ENCODE measurements around the gene DHH. TPM values are rescaled to one million over a fixed set of nuclear protein-coding genes. Genes with fewer than 3 reads are reported as not detected.
"Not testable (repeated sequence)": the region's sequence is repeated elsewhere in the genome, so short reads cannot be mapped to it uniquely, and the experiment has no call there.

Gene DHH
- total RNA-seq, 2 donors from 2014 or later, result 1.2 to 2.4 TPM

- H3K27me3 ChIP-seq (replicated peaks; ENCODE audit: insufficient read depth), result no peaks in the 10 kb centered on the region
- TF ChIP-seq, protein P1, sequence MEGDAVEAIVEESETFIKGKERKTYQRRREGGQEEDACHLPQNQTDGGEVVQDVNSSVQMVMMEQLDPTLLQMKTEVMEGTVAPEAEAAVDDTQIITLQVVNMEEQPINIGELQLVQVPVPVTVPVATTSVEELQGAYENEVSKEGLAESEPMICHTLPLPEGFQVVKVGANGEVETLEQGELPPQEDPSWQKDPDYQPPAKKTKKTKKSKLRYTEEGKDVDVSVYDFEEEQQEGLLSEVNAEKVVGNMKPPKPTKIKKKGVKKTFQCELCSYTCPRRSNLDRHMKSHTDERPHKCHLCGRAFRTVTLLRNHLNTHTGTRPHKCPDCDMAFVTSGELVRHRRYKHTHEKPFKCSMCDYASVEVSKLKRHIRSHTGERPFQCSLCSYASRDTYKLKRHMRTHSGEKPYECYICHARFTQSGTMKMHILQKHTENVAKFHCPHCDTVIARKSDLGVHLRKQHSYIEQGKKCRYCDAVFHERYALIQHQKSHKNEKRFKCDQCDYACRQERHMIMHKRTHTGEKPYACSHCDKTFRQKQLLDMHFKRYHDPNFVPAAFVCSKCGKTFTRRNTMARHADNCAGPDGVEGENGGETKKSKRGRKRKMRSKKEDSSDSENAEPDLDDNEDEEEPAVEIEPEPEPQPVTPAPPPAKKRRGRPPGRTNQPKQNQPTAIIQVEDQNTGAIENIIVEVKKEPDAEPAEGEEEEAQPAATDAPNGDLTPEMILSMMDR (IDR thresholded peaks at IDR 0.05), result peak; percentile 79
- H3K4me3 ChIP-seq, result peak overlapping the region; percentile 94
- peaks cover 10 to 37% of the 10 kb centered on the region in 2 donors for H3K4me1 ChIP-seq (ENCODE audit: control insufficient read depth in 1 of 2, low read depth in 2 of 2)
- peak; percentile 85 for DNase-seq (ENCODE audit: low spot score)
- H3K36me3 ChIP-seq, result peaks cover 26% of the 10 kb centered on the region
- peak; percentile 78 for ATAC-seq (ENCODE audit: insufficient number of reproducible peaks, low FRiP score, low read depth)
- peak overlapping the region; percentile 100 for H3K27ac ChIP-seq
- no peaks in the 10 kb centered on the region for H3K9me3 ChIP-seq
These were observed 35.8 kb upstream of the DHH start for GRCh38 chr12:49130151-49131050.

- ATAC-seq (ENCODE audit: insufficient number of reproducible peaks, low FRiP score, low read depth) (no peak), DNase-seq (ENCODE audit: low spot score) (no peak)
- H3K27ac ChIP-seq, result peak overlapping the region; percentile 40 to 100
- peaks cover 10 to 37% of the 10 kb centered on the region in 2 donors for H3K4me1 ChIP-seq (ENCODE audit: control insufficient read depth in 1 of 2, low read depth in 2 of 2)
- H3K4me3 ChIP-seq, result peak overlapping the region; percentile 94
- no peaks in the 10 kb centered on the region for H3K27me3 ChIP-seq (replicated peaks; ENCODE audit: insufficient read depth)
- H3K36me3 ChIP-seq, result peaks cover 26% of the 10 kb centered on the region
- no peaks in the 10 kb centered on the region for H3K9me3 ChIP-seq
- TF ChIP-seq, protein P1 (IDR thresholded peaks at IDR 0.05), result no peak
These were observed 34.9 kb upstream of the DHH start for GRCh38 chr12:49129332-49130150.

DNA sequence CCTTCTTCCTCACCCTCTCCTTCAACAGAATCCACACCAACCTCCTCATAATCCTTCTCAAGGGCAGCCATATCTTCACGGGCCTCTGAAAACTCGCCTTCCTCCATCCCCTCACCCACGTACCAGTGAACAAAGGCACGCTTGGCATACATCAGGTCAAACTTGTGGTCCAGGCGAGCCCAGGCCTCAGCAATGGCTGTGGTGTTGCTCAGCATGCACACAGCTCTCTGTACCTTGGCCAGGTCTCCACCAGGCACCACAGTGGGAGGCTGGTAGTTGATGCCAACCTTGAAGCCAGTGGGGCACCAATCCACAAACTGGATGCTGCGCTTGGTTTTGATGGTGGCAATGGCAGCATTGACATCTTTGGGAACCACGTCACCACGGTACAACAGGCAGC lies 33.4 kb upstream of the DHH start:
- ATAC-seq (ENCODE audit: insufficient number of reproducible peaks, low FRiP score, low read depth); H3K27ac ChIP-seq; H3K27me3 ChIP-seq (replicated peaks; ENCODE audit: insufficient read depth); H3K4me3 ChIP-seq; H3K9me3 ChIP-seq; DNase-seq (ENCODE audit: low spot score): not testable (repeated sequence)
- Histone ChIP-seq H3K4me1 (ENCODE audit: control insufficient read depth in 1 of 2, low read depth in 2 of 2) (peaks cover 7 to 26% of the 10 kb centered on the region in 2 donors), H3K36me3 (peaks cover 26% of the 10 kb centered on the region)

GRCh38 chr12:49126852-49127763 lies 32.5 kb upstream of the DHH start:
- Histone ChIP-seq H3K27ac (no peak overlapping the region), H3K36me3 (peaks cover 26% of the 10 kb centered on the region), H3K4me1 (ENCODE audit: control insufficient read depth in 1 of 2, low read depth in 2 of 2) (peaks cover 7 to 17% of the 10 kb centered on the region in 2 donors), H3K9me3 (no peaks in the 10 kb centered on the region), H3K27me3 (replicated peaks; ENCODE audit: insufficient read depth) (no peaks in the 10 kb centered on the region), H3K4me3 (no peak overlapping the region)
- TF ChIP-seq, protein P1 (IDR thresholded peaks at IDR 0.05), result no peak
- DNase-seq (ENCODE audit: low spot score) (no peak), ATAC-seq (ENCODE audit: insufficient number of reproducible peaks, low FRiP score, low read depth) (no peak)

- no peaks in the 10 kb centered on the region for H3K27me3 ChIP-seq (replicated peaks; ENCODE audit: insufficient read depth)
- no peak overlapping the region for H3K27ac ChIP-seq
- no peaks in the 10 kb centered on the region for H3K36me3 ChIP-seq
- TF ChIP-seq, protein P1 (IDR thresholded peaks at IDR 0.05), result peak; percentile 53
- H3K9me3 ChIP-seq, result no peaks in the 10 kb centered on the region
- ATAC-seq (ENCODE audit: insufficient number of reproducible peaks, low FRiP score, low read depth) (peak; percentile 50), DNase-seq (ENCODE audit: low spot score) (no peak)
- no peaks in the 10 kb centered on the region for H3K4me1 ChIP-seq (ENCODE audit: control insufficient read depth in 1 of 2, low read depth in 2 of 2)
- no peak overlapping the region for H3K4me3 ChIP-seq
These were observed 26.6 kb upstream of the DHH start for GRCh38 chr12:49121047-49121696.
